Right lobe of liver (tissue), 6 donors: ENCODE data around the gene HTRA3. TPM values are rescaled to one million over a fixed set of nuclear protein-coding genes. Genes with fewer than 3 reads are reported as not detected.

Experiments used
- ATAC-seq, 4 donors: fragments of 200-7000 bp; cut with Tn5 transposase; one replicate each; pipeline ENCODE4 v1.9.1; 2020; ENCODE audit warnings: mild to moderate bottlenecking in 4 of 4, moderate library complexity in 4 of 4
- DNase-seq, 3 donors: peaks; one replicate each; pipeline ENCODE4 v3.0.0-alpha.2; 2020
- H3K27ac ChIP-seq, 3 donors: fragments of 200-600 bp; one replicate each; pipeline ENCODE4 v1.8.0; 2022
- H3K27me3 ChIP-seq, 2 donors: fragments of 200-600 bp; one replicate each; pipeline ENCODE4 v1.8.0; 2022
- H3K36me3 ChIP-seq, 4 donors: fragments of 200-600 bp; sonication (generic) in 1 of 4; one replicate each; pipeline versions ENCODE4 v1.5.1 to v1.8.0; 2017 to 2022; ENCODE audit warnings: control low read depth in 1 of 4
- H3K4me1 ChIP-seq, 4 donors: fragments of 200-600 bp; sonication (generic) in 1 of 4; one replicate each; pipeline versions ENCODE4 v1.5.1 to v1.8.0; 2017 to 2022; ENCODE audit warnings: control low read depth in 1 of 4
- H3K4me3 ChIP-seq, 3 donors: fragments of 200-600 bp; one replicate each; pipeline ENCODE4 v1.8.0; 2022
- H3K9me3 ChIP-seq, 4 donors: fragments of 200-600 bp; sonication (generic) in 1 of 4; one replicate each; pipeline versions ENCODE4 v1.5.1 to v1.8.0; 2017 to 2022; ENCODE audit warnings: control low read depth in 1 of 4
- POLR2A ChIP-seq: fragments of 450-650 bp; IDR thresholded peaks from one replicate; pipeline ENCODE4 v1.6.1; 2017; ENCODE audit warnings: antibody characterized with exemption, mild to moderate bottlenecking
- WGBS: methylation state at CpG from one replicate; pipeline ENCODE4 v1.1.6; 2018; ENCODE audit warnings: low coverage, low lambda C conversion rate; ENCODE audit not compliant: insufficient coverage; ENCODE audit errors: missing lambda C conversion rate; 5-methylcytosine and 5-hydroxymethylcytosine counted together
- intact Hi-C, 2 donors: fragments of 100-400 bp; cut with DNase I; formaldehyde crosslinking; loops; one replicate each; pipeline versions ENCODE4 v1.11.2 to v1.14.1; 2022
- total RNA-seq, 6 experiments: library from RNA; depleted of rRNA in 2 of 6; stranded (reverse); fragments of >200 nt in 2 of 6; fragmentation: NEBNext Ultra II Directional in 3 of 6; extraction: Animal tissue kit (Norgen Biotek cat#: 25700) in 3 of 6; gene quantifications; one replicate each; pipeline versions ENCODE4 v1.1.0 to v1.2.4, GENCODE V29; 2016 to 2023
- TF ChIP-seq, protein P1 (sequence below), 4 donors: fragments of 200-600 bp in 3 of 4; fragments of 450-650 bp in 1 of 4; IDR thresholded peaks; one replicate each; pipeline versions ENCODE4 v1.5.1 to v1.8.0; 2016 to 2022; ENCODE audit warnings: antibody characterized with exemption in 4 of 4, mild to moderate bottlenecking in 2 of 4
- donor health status: DM: no; HTN: yes; CAD: no.
- donor health status: DM: no; HTN: no; CAD: no.
- donor health status: DM: no; HTN: no; CAD: no.
- donor health status: DM: no; HTN: yes; CAD: no.
- donor health status: DM: no; HTN: yes; CAD: no.

Gene HTRA3
- total RNA-seq, 6 experiments from 2014 or later: 0.32 to 1.6 (median 1.0) TPM

DNA sequence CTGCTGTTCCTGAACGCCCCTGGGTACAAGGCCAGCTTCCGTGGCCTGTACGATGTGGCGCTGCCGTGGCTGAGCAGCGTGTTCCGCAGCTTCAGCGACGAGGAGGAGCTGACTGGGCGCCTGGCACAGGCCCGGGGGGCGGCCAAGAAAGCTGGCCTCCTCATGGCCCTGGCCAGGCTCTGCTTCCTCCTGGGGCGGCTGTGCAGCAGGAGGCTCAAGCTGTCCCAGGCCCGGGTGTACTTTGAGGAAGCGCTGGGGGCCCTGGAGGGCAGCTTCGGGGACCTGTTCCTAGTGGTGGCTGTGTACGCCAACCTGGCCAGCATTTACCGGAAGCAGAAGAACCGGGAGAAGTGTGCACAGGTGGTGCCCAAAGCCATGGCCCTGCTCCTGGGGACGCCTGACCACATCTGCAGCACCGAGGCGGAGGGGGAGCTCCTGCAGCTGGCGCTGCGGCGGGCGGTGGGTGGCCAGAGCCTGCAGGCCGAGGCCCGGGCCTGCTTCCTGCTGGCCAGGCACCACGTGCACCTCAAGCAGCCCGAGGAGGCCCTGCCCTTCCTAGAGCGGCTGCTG is 42.3 kb upstream of the HTRA3 start:
- H3K27me3 ChIP-seq: no peaks in the 10 kb centered on the region
- peaks cover 0 to 22% (median 9%) of the 10 kb centered on the region in 4 donors for H3K36me3 ChIP-seq
- no peak overlapping the region for H3K27ac ChIP-seq
- DNase-seq (no peak), ATAC-seq (peak in 2 of 4 donors; percentile 3 to 11)
- no peaks in the 10 kb centered on the region for H3K9me3 ChIP-seq
- intact Hi-C loops: no loop called here
- WGBS: no CpG with 5 or more reads among the region's 31 CpGs
- TF ChIP-seq, protein P1, sequence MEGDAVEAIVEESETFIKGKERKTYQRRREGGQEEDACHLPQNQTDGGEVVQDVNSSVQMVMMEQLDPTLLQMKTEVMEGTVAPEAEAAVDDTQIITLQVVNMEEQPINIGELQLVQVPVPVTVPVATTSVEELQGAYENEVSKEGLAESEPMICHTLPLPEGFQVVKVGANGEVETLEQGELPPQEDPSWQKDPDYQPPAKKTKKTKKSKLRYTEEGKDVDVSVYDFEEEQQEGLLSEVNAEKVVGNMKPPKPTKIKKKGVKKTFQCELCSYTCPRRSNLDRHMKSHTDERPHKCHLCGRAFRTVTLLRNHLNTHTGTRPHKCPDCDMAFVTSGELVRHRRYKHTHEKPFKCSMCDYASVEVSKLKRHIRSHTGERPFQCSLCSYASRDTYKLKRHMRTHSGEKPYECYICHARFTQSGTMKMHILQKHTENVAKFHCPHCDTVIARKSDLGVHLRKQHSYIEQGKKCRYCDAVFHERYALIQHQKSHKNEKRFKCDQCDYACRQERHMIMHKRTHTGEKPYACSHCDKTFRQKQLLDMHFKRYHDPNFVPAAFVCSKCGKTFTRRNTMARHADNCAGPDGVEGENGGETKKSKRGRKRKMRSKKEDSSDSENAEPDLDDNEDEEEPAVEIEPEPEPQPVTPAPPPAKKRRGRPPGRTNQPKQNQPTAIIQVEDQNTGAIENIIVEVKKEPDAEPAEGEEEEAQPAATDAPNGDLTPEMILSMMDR (IDR thresholded peaks at IDR 0.05): no peak
- no peak for TF ChIP-seq POLR2A
- H3K4me3 ChIP-seq: no peak overlapping the region
- H3K4me1 ChIP-seq: peaks cover 0 to 17% (median 9%) of the 10 kb centered on the region in 4 donors

DNA sequence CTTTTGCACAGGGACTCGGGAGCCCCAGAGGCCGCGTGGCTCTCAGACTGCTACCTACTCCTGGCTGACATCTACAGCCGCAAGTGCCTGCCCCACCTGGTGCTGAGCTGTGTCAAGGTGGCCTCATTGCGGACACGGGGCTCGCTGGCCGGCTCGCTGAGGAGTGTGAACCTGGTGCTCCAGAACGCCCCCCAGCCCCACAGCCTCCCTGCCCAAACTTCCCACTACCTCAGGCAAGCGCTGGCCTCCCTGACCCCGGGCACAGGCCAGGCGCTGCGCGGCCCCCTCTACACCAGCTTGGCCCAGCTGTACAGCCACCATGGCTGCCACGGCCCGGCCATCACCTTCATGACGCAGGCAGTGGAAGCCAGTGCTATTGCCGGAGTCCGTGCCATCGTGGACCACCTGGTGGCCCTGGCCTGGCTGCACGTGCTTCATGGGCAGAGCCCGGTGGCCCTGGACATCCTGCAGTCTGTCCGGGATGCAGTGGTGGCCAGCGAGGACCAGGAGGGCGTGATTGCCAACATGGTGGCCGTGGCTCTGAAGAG is 41.7 kb upstream of the HTRA3 start:
- no peak overlapping the region for H3K4me3 ChIP-seq

GRCh38 chr4:8228319-8229250 is 41.0 kb upstream of the HTRA3 start:
- peaks cover 0 to 17% (median 9%) of the 10 kb centered on the region in 4 donors for H3K4me1 ChIP-seq
- no peak overlapping the region for H3K4me3 ChIP-seq
- peaks cover 0 to 20% (median 8%) of the 10 kb centered on the region in 4 donors for H3K36me3 ChIP-seq
- H3K27me3 ChIP-seq: no peaks in the 10 kb centered on the region
- no peaks in the 10 kb centered on the region for H3K9me3 ChIP-seq
- peak; percentile 87 to 93 (median 88) for ATAC-seq
- intact Hi-C loops: no loop called here
- peak overlapping the region in 2 of 3 donors; percentile 37 to 59 for H3K27ac ChIP-seq
- TF ChIP-seq POLR2A: peak; percentile 10
- TF ChIP-seq, protein P1 (IDR thresholded peaks at IDR 0.05): peak in 2 of 4 donors; percentile 4 to 11
- 61% methylated on average over 7 of the region's 39 CpGs for WGBS
- DNase-seq: peak; percentile 88 to 96 (median 96)

More for the DNA sequence above, 41.7 kb upstream of the HTRA3 start:
- DNase-seq (no peak), ATAC-seq (no peak)
- H3K4me1 ChIP-seq: peaks cover 0 to 17% (median 9%) of the 10 kb centered on the region in 4 donors
- intact Hi-C loops: no loop called here
- H3K27me3 ChIP-seq: no peaks in the 10 kb centered on the region
- no peaks in the 10 kb centered on the region for H3K9me3 ChIP-seq
- H3K27ac ChIP-seq: peak overlapping the region in 2 of 3 donors; percentile 29 to 59
- WGBS: 93% methylated on average over 3 of the region's 27 CpGs
- TF ChIP-seq POLR2A: no peak
- TF ChIP-seq, protein P1 (IDR thresholded peaks at IDR 0.05): no peak
- H3K36me3 ChIP-seq: peaks cover 0 to 20% (median 9%) of the 10 kb centered on the region in 4 donors

- ATAC-seq (no peak), DNase-seq (peak in 1 of 3 donors; percentile 49)
- H3K27ac ChIP-seq: no peak overlapping the region
- TF ChIP-seq, protein P1 (IDR thresholded peaks at IDR 0.05): no peak
- no peak for TF ChIP-seq POLR2A
- WGBS: 90% methylated on average over 12 of the region's 17 CpGs
- intact Hi-C loops: no loop called here
- no peaks in the 10 kb centered on the region for H3K9me3 ChIP-seq
- H3K4me1 ChIP-seq: peaks cover 0 to 17% (median 9%) of the 10 kb centered on the region in 4 donors
- peaks cover 0 to 20% (median 8%) of the 10 kb centered on the region in 4 donors for H3K36me3 ChIP-seq
- H3K4me3 ChIP-seq: no peak overlapping the region
- no peaks in the 10 kb centered on the region for H3K27me3 ChIP-seq
Observed at GRCh38 chr4:8229331-8229975, 40.1 kb upstream of the HTRA3 start.
